Cardiac muscle cell (in vitro differentiated cells and primary cell): ENCODE results near the gene DNAH2. TPM values are rescaled to one million over a fixed set of nuclear protein-coding genes. Genes with fewer than 3 reads are reported as not detected.
A peak's percentile ranks its signal among the peaks of the same experiment; 100 is the strongest.

Source experiments
- DNase-seq, 2 donors: peaks; one replicate each; pipeline versions ENCODE4 v3.0.0 to v3.0.0-alpha.2; 2010 to 2017; ENCODE audit warnings: low read depth in 1 of 2, low spot score in 1 of 2
- H3K27ac ChIP-seq: fragments of 200-600 bp; sonication (generic); 2 replicates; pipeline ENCODE4 v1.5.1; 2016
- H3K27me3 ChIP-seq: fragments of 200-600 bp; sonication (generic); 2 replicates; pipeline ENCODE4 v1.6.0; 2016; ENCODE audit warnings: control low read depth
- H3K36me3 ChIP-seq: fragments of 200-600 bp; sonication (generic); 2 replicates; pipeline ENCODE4 v1.5.1; 2016; ENCODE audit warnings: control low read depth
- H3K4me1 ChIP-seq: fragments of 200-600 bp; sonication (generic); 2 replicates; pipeline ENCODE4 v1.8.1; 2017; ENCODE audit warnings: low read depth, mild to moderate bottlenecking, mixed run types
- H3K4me3 ChIP-seq: fragments of 200-600 bp; sonication (generic); 2 replicates; pipeline ENCODE4 v1.5.1; 2016; ENCODE audit warnings: mild to moderate bottlenecking
- H3K9me3 ChIP-seq: fragments of 200-600 bp; sonication (generic); 2 replicates; pipeline ENCODE4 v1.5.1; 2017; ENCODE audit warnings: low read depth, mild to moderate bottlenecking, control low read depth
- CTCF ChIP-seq: IDR thresholded peaks from 2 replicates; pipeline ENCODE4 v1.5.1; 2012; ENCODE audit warnings: low read depth, mild to moderate bottlenecking, low read length
- polyA plus RNA-seq: library from polyadenylated mRNA; unstranded; fragments of >200 nt; fragmentation: Nextera tagmentation; extraction: Ambion mirVana; gene quantifications from 2 replicates; pipeline ENCODE4 v1.2.1, GENCODE V29; 2016
- total RNA-seq: library from RNA; depleted of rRNA; stranded (reverse); fragments of >200 nt; gene quantifications from 2 replicates; pipeline ENCODE4 v1.2.3, GENCODE V29; 2016

Gene DNAH2
- total and polyA plus RNA-seq, 2 experiments from 2014 or later, result 0.42 to 3.0 TPM

GRCh38 chr17:7839876-7840261, 122.3 kb downstream of the DNAH2 start:
- peak; percentile 35 to 47 for DNase-seq
- H3K27ac ChIP-seq, result peak overlapping the region; percentile 94
- H3K4me3 ChIP-seq, result no peak overlapping the region
- H3K4me1 ChIP-seq, result peaks cover 25% of the 10 kb centered on the region
- no peaks in the 10 kb centered on the region for H3K27me3 ChIP-seq
- H3K9me3 ChIP-seq, result no peaks in the 10 kb centered on the region
- H3K36me3 ChIP-seq, result no peaks in the 10 kb centered on the region
- TF ChIP-seq CTCF, result no peak

- H3K27me3 ChIP-seq, result no peaks in the 10 kb centered on the region
- no peak for DNase-seq
- peaks cover 29% of the 10 kb centered on the region for H3K4me1 ChIP-seq
- no peak overlapping the region for H3K4me3 ChIP-seq
- no peak for TF ChIP-seq CTCF
- peaks cover 1% of the 10 kb centered on the region for H3K36me3 ChIP-seq
- peak overlapping the region; percentile 94 for H3K27ac ChIP-seq
- no peaks in the 10 kb centered on the region for H3K9me3 ChIP-seq
Observed at GRCh38 chr17:7840441-7840840, 122.9 kb downstream of the DNAH2 start.

- Histone ChIP-seq H3K4me1 (peaks cover 29% of the 10 kb centered on the region), H3K27ac (peak overlapping the region; percentile 94), H3K27me3 (no peaks in the 10 kb centered on the region), H3K4me3 (peak overlapping the region; percentile 40), H3K9me3 (no peaks in the 10 kb centered on the region), H3K36me3 (peaks cover 6% of the 10 kb centered on the region)
- no peak for TF ChIP-seq CTCF
- no peak for DNase-seq
Observed at GRCh38 chr17:7840875-7841274, 123.3 kb downstream of the DNAH2 start.

GRCh38 chr17:7841396-7841914, 123.9 kb downstream of the DNAH2 start:
- Histone ChIP-seq H3K36me3 (peaks cover 12% of the 10 kb centered on the region), H3K4me1 (peaks cover 29% of the 10 kb centered on the region), H3K4me3 (peak overlapping the region; percentile 40), H3K27ac (peak overlapping the region; percentile 94), H3K27me3 (no peaks in the 10 kb centered on the region), H3K9me3 (no peaks in the 10 kb centered on the region)
- peak; percentile 52 to 94 for DNase-seq
- TF ChIP-seq CTCF, result no peak

GRCh38 chr17:7841915-7842379, 124.4 kb downstream of the DNAH2 start:
- TF ChIP-seq CTCF, result no peak
- Histone ChIP-seq H3K36me3 (peaks cover 15% of the 10 kb centered on the region), H3K27ac (peak overlapping the region; percentile 94), H3K27me3 (no peaks in the 10 kb centered on the region), H3K9me3 (no peaks in the 10 kb centered on the region), H3K4me3 (peak overlapping the region; percentile 40), H3K4me1 (peaks cover 29% of the 10 kb centered on the region)
- peak; percentile 93 to 99 for DNase-seq
